Superior temporal gyrus (tissue), 1 donor: Measurements from ENCODE around the gene TRIM49D1.
"Not testable (repeated sequence)": the region's sequence is repeated elsewhere in the genome, so short reads cannot be mapped to it uniquely, and the experiment has no call there.

Source experiments
- DNase-seq: peaks from one replicate; pipeline ENCODE4 v3.0.0-alpha.2; 2016; ENCODE audit errors: extremely low spot score

TRIM49D1 gene

DNA sequence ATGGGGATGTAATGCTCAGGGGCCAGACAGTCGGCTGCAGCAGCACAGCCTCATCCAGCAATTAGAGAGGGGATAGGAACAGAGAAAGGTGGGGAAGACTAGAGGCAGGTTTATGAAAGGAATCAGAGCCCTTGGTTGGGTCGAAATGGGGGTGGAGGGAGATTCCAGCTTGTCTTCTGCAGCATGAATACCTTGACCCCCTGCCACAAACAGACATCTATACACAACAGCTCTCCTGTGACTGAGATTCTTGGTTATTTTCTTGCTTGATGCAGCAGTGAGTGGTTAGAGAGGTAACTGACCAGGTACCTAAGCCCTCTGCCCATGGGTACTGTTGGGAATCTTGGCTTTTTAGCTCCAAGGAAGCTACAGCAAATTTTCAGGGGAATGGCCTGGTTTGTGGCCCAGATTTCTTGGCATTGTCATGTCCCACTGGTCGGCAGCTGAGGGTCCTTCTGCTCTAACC lies at the start of gene TRIM49D1:
Gene TRIM49D1 (minus strand): TSS at position 51 of the 466 bp plus-strand sequence. CDS start 4,535 bp downstream, outside the sequence.
- DNase-seq: no peak

DNA sequence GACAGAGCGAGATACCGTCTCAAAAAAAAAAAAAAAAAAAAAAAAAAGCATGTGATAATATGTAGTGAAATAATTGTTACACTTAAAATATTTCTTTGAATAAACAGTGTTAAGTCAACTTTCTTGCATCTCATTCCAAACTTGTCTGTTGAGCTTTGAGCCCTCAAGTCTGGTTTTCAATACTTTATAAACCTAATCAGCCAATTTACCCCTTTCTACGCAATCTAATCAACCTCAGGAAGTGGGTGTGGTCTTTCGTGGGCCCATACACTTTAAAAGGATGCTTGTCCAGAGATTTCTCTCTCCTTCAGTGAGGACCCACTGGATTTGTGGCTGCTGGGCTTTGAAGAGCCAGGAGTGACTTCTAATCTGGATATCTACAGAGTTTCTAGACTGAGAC lies 43.7 kb upstream of the TRIM49D1 start, which contains the start of gene TRIM64:
Gene TRIM64 (plus strand): TSS at position 301 of the 400 bp plus-strand sequence. CDS start 2,467 bp downstream, outside the sequence.
- DNase-seq: not testable (repeated sequence)

DNA sequence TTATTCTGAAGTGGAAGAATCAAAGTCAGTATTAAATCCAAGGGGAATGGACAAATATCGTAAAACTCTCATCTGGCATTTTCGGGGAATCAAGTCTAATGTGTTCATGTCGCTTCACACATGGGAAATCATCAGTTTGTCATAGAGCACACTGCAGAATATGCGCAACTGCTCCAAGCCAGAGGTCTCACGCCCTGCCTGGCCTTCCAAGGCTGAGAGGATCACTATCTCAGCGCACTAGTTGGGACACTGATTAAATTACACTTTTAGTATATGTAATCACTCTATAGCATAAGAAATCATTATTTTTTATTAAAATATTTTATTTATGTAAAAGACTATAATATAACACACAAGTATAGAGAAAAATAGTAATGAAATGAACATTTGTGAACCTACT lies 38.8 kb upstream of the TRIM49D1 start:
- DNase-seq: not testable (repeated sequence)

- DNase-seq: not testable (repeated sequence)
These were observed 1.7 kb upstream of the TRIM49D1 start, which contains the start of gene TRIM49D2 for GRCh38 chr11:89923764-89924163. TSS of gene TRIM49D2 (plus strand) at chr11:89924064. CDS start at chr11:89926762, 2,698 bp downstream.

GRCh38 chr11:89900809-89901208 lies 21.2 kb downstream of the TRIM49D1 start:
- not testable (repeated sequence) for DNase-seq

DNA sequence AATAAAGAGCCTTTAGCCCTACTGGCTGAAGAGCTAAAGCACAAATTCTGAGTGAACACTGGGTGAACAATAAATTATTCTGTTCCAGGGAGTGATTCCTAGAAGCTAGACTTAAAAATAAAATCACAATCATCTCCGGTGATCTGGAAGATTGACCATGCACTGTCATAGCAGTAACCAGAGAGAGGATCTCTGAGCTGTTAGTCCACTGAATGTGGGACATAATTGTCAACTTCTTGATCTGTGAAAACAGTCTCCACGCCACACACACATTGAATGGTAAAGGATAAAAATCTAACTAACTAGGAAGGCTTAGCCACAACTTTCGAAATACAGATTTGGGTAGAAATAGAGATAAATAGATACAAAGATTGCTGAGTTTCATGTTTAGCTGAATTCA lies 28.8 kb downstream of the TRIM49D1 start:
- DNase-seq: not testable (repeated sequence)

DNA sequence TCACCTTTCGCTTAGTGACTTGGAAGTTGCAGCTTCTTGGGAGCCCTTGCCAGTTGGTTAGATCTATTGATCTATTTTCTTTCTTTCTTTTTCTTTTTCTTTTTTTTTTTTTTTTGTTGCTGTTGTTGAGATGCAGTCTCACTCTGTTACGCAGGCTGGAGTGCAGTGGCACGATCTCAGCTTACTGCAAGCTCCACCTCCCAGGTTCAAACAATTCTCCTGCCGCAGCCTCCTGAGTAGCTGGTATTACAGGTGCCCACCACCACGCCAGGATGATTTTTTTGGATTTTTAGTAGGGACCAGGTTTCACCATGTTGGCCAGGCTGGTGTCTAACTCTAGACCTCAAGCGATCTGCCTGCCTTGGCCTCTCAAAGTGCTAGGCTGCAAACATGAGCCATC lies 44.5 kb downstream of the TRIM49D1 start:
- DNase-seq: not testable (repeated sequence)

DNA sequence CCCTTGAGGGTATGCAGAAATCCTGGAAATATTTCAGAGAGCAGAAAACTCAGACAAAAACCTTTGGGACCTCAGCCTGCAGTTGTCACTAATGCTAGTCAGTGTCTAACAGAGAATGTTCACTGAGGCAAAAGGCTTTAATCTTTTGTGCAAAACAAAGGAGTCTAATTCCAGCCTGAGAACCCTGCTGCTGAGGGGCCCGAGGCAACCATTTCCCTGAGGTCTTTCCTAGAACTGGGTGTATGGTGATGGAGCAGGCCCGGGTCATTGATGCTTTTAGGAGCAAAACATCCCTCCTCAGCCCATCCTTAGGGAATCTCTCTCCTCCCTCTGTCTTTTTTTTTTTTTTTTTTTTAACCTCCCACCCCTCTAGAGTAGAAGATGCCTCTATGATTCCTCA lies 49.5 kb downstream of the TRIM49D1 start:
- not testable (repeated sequence) for DNase-seq

DNA sequence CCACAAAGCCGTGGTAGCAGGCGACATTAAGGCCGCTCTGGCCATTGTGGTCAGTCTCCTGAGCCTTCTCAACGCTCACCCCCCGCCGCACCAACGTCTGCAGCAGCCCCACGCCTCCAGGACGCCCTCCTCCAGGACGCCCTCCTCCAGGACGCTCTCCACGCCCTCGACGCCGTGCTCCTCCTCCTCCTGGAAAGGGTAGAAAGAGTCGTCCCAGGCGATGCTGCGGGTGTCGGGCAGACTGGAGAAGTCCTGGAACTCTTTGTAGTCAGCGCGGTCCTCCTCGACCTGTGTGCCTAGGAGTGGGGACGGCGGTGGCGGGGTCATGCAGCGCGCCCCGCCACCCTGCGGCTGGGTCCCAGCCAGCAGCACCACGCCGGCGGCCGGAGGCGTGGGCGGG lies 56.8 kb downstream of the TRIM49D1 start:
- not testable (repeated sequence) for DNase-seq

GRCh38 chr11:89863906-89864704 lies 57.9 kb downstream of the TRIM49D1 start:
- DNase-seq: not testable (repeated sequence)
